SK-N-SH treated with all-trans-retinoic acid at 6 μM for 48 hours (cell line): ENCODE results near the gene ELAPOR2.

Source experiments
- ATAC-seq: fragments of 200-7000 bp; cut with Tn5 transposase; 3 replicates; pipeline ENCODE4 v1.9.1; 2020; ENCODE audit warnings: mild to moderate bottlenecking, moderate library complexity
- ARNTL ChIP-seq: fragments of 450-650 bp; formaldehyde crosslinking; IDR thresholded peaks from 2 replicates; pipeline ENCODE4 v1.5.0; 2020; ENCODE audit warnings: low read depth, mild to moderate bottlenecking, moderate library complexity, borderline replicate concordance
- CREB5 ChIP-seq: fragments of 250-450 bp; sonication (Bioruptor Pico); IDR thresholded peaks from 2 replicates; pipeline ENCODE4 v1.5.1; 2020; ENCODE audit warnings: low read depth, mild to moderate bottlenecking, moderate library complexity
- CSDC2 ChIP-seq: fragments of 250-450 bp; sonication (Bioruptor Pico); IDR thresholded peaks from 2 replicates; pipeline ENCODE4 v1.5.0; 2020; ENCODE audit warnings: mild to moderate bottlenecking, moderate library complexity
- CSRNP3 ChIP-seq: fragments of 250-450 bp; sonication (Bioruptor Pico); IDR thresholded peaks from 2 replicates; pipeline ENCODE4 v1.5.1; 2021; ENCODE audit warnings: mild to moderate bottlenecking, moderate library complexity
- ESRRG ChIP-seq: fragments of 250-450 bp; sonication (Bioruptor Pico); IDR thresholded peaks from 2 replicates; pipeline ENCODE4 v1.6.1; 2021; ENCODE audit warnings: mild to moderate bottlenecking
- GLIS3 ChIP-seq: fragments of 250-450 bp; sonication (Bioruptor Pico); IDR thresholded peaks from 2 replicates; pipeline ENCODE4 v1.5.0; 2020; ENCODE audit warnings: mild to moderate bottlenecking, moderate library complexity
- ISL1 ChIP-seq: fragments of 250-450 bp; sonication (Bioruptor Pico); IDR thresholded peaks from 2 replicates; pipeline ENCODE4 v2.1.2; 2022; ENCODE audit warnings: mild to moderate bottlenecking, moderate library complexity
- OSR1 ChIP-seq: fragments of 250-450 bp; sonication (Bioruptor Pico); IDR thresholded peaks from 2 replicates; pipeline ENCODE4 v1.8.0; 2022; ENCODE audit warnings: moderate library complexity, mild to moderate bottlenecking, inconsistent platforms
- PATZ1 ChIP-seq: fragments of 250-450 bp; sonication (Bioruptor Pico); IDR thresholded peaks from 2 replicates; pipeline ENCODE4 v1.8.0; 2020; ENCODE audit warnings: mild to moderate bottlenecking, moderate library complexity, borderline replicate concordance
- POU6F1 ChIP-seq: fragments of 250-450 bp; sonication (Bioruptor Pico); IDR thresholded peaks from 2 replicates; pipeline ENCODE4 v1.8.0; 2021; ENCODE audit warnings: low read depth, mild to moderate bottlenecking, moderate library complexity, borderline replicate concordance
- PPARA ChIP-seq: fragments of 250-450 bp; sonication (Bioruptor Pico); IDR thresholded peaks from 2 replicates; pipeline ENCODE4 v1.5.0; 2020; ENCODE audit warnings: mild to moderate bottlenecking, borderline replicate concordance
- RARB ChIP-seq: fragments of 250-450 bp; sonication (Bioruptor Pico); IDR thresholded peaks from 2 replicates; pipeline ENCODE4 v1.8.0; 2021; ENCODE audit warnings: mild to moderate bottlenecking, moderate library complexity
- SNAI2 ChIP-seq: fragments of 250-450 bp; sonication (Bioruptor Pico); IDR thresholded peaks from 2 replicates; pipeline ENCODE4 v1.5.0; 2020; ENCODE audit warnings: mild to moderate bottlenecking, moderate library complexity
- TCF4 ChIP-seq: fragments of 250-450 bp; sonication (Bioruptor Pico); IDR thresholded peaks from 2 replicates; pipeline ENCODE4 v1.8.0; 2021; ENCODE audit warnings: mild to moderate bottlenecking, moderate library complexity, borderline replicate concordance
- TOX ChIP-seq: fragments of 250-450 bp; sonication (Bioruptor Pico); IDR thresholded peaks from 2 replicates; pipeline ENCODE4 v1.8.0; 2021; ENCODE audit warnings: mild to moderate bottlenecking, moderate library complexity, borderline replicate concordance
- TSHZ2 ChIP-seq: fragments of 250-450 bp; sonication (Bioruptor Pico); IDR thresholded peaks from 2 replicates; pipeline ENCODE4 v1.5.0; 2020; ENCODE audit warnings: mild to moderate bottlenecking, moderate library complexity
- ZC3H10 ChIP-seq: fragments of 250-450 bp; sonication (Bioruptor Pico); IDR thresholded peaks from 2 replicates; pipeline ENCODE4 v1.5.1; 2021; ENCODE audit warnings: mild to moderate bottlenecking, moderate library complexity
- ZFP3 ChIP-seq: fragments of 250-450 bp; sonication (Bioruptor Pico); IDR thresholded peaks from 2 replicates; pipeline ENCODE4 v1.5.0; 2020; ENCODE audit warnings: mild to moderate bottlenecking, moderate library complexity
- ZFP30 ChIP-seq: fragments of 450-650 bp; formaldehyde crosslinking; IDR thresholded peaks from 2 replicates; pipeline ENCODE4 v1.5.0; 2022; ENCODE audit warnings: mild to moderate bottlenecking, moderate library complexity
- ZNF565 ChIP-seq: fragments of 450-650 bp; formaldehyde crosslinking; conservative IDR thresholded peaks from 2 replicates; pipeline ENCODE4 v1.5.0; 2020; ENCODE audit warnings: low read depth, mild to moderate bottlenecking, moderate library complexity
- ZNF70 ChIP-seq: fragments of 450-650 bp; formaldehyde crosslinking; IDR thresholded peaks from 2 replicates; pipeline ENCODE4 v1.5.0; 2020; ENCODE audit warnings: mild to moderate bottlenecking, moderate library complexity
- ZNF8 ChIP-seq: fragments of 450-650 bp; formaldehyde crosslinking; IDR thresholded peaks from 2 replicates; pipeline ENCODE4 v1.5.0; 2020; ENCODE audit warnings: mild to moderate bottlenecking, moderate library complexity

Gene ELAPOR2

DNA sequence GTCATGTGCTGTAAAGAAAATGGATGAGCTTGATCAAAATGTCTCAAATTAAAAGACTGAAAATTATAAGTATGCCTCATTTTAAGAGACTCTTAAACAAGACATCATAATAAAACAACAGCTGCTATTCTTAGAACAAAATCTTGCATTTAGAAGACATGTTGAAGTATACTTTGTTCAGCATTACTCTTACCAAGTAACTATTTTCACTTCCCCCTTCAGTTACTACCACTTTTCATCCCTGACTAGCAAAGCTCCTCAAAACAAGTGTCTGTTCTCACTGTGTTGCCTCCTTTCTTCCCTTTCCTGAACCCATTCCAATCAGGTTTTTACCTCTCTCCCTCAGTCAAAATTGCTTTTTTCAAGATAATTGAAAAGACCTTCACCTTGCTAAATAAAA is 31.6 kb downstream of the ELAPOR2 start:
- ATAC-seq = no peak
- no peak for TF ChIP-seq ZNF70
- no peak for TF ChIP-seq CREB5
- no peak for TF ChIP-seq ZNF8 (CRISPR knock-in tag)
- TF ChIP-seq ZNF565 = no peak
- TF ChIP-seq ISL1 (CRISPR knock-in tag) = no peak
- TF ChIP-seq OSR1 (CRISPR knock-in tag) = no peak
- no peak for TF ChIP-seq TCF4
- no peak for TF ChIP-seq ARNTL (CRISPR knock-in tag)
- no peak for TF ChIP-seq GLIS3 (CRISPR knock-in tag)
- TF ChIP-seq CSRNP3 (CRISPR knock-in tag) = no peak
- TF ChIP-seq ZFP30 (CRISPR knock-in tag) = no peak
- no peak for TF ChIP-seq TOX
- TF ChIP-seq PATZ1 (CRISPR knock-in tag) = no peak
- TF ChIP-seq SNAI2 (CRISPR knock-in tag) = no peak
- no peak for TF ChIP-seq ZFP3 (CRISPR knock-in tag)
- TF ChIP-seq, all 23 proteins: peak for 0

DNA sequence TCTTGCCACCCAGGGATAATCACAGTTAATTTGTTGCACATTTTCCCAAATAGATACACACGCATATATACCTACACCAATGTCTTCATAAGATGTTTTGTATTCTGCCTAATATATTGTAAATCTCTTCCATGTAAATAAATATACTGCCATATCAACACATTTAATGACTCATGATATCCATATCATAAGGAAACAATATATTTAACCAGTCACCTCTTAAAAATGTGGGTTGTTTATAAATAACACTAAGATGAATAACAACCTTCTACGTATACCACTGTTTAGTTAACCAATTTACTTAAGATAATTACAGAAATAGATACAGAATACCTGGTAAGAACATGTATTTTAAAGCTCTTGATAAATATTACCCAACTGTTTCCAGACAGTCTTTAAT is 38.2 kb downstream of the ELAPOR2 start:
- no peak for ATAC-seq
- TF ChIP-seq ISL1 (CRISPR knock-in tag) = no peak

GRCh38 chr7:87016606-87017005 is 42.8 kb downstream of the ELAPOR2 start:
- ATAC-seq = no peak
- no peak for TF ChIP-seq ARNTL (CRISPR knock-in tag)
- no peak for TF ChIP-seq TOX
- no peak for TF ChIP-seq POU6F1 (CRISPR knock-in tag)
- no peak for TF ChIP-seq CSDC2 (CRISPR knock-in tag)
- no peak for TF ChIP-seq ZFP30 (CRISPR knock-in tag)
- TF ChIP-seq OSR1 (CRISPR knock-in tag) = no peak
- TF ChIP-seq GLIS3 (CRISPR knock-in tag) = no peak
- TF ChIP-seq SNAI2 (CRISPR knock-in tag) = no peak
- TF ChIP-seq ZNF8 (CRISPR knock-in tag) = no peak
- TF ChIP-seq CSRNP3 (CRISPR knock-in tag) = no peak
- no peak for TF ChIP-seq ZC3H10 (CRISPR knock-in tag)

- TF ChIP-seq PPARA (CRISPR knock-in tag) = no peak
- no peak for TF ChIP-seq RARB (CRISPR knock-in tag)
- TF ChIP-seq ESRRG = no peak
- no peak for TF ChIP-seq TSHZ2 (CRISPR knock-in tag)
- no peak for TF ChIP-seq GLIS3 (CRISPR knock-in tag)
- TF ChIP-seq ZNF565 = no peak
- no peak for TF ChIP-seq SNAI2 (CRISPR knock-in tag)
- no peak for TF ChIP-seq ZFP30 (CRISPR knock-in tag)
- TF ChIP-seq ZC3H10 (CRISPR knock-in tag) = no peak
- no peak for TF ChIP-seq POU6F1 (CRISPR knock-in tag)
- TF ChIP-seq, all 23 proteins: peak for 0
- no peak for ATAC-seq
These were observed 45.6 kb downstream of the ELAPOR2 start for GRCh38 chr7:87013840-87014190.
